ENCODE data around the gene ACVRL1. TPM values are rescaled to one million over a fixed set of nuclear protein-coding genes. Genes with fewer than 3 reads are reported as not detected.

The ACVRL1 gene
- total and polyA plus RNA-seq, 10 of the 15 experiments (the other 5 are each of a cell fraction or from before 2014, with no cell fraction given), result not detected

DNA sequence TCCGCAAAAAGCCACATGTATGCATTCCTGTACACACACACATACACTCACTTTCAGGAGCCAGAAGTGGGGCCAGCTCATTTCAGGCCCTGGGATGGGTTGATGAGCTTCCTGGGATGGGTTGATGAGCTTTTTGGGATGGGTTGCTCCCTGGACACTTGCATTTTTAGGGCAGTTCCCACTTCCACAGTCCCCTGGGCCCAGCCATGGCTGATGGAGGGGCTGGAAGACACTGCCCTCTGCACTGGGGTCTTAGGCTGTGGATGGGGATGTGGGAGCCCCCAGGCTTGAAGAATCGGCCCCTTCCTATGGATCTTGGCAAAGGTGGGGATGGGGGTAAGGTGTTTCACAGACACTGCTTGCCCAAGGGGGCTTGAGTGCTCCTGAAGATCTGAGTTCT, 12.7 kb downstream of the ACVRL1 start:
- in situ Hi-C loops (cut with MboI) (no loop called here), intact Hi-C loops (cut with micrococcal nuclease; ENCODE audit: unreplicated experiment) (no loop called here)
- Histone ChIP-seq H4K20me1 (ENCODE audit: control insufficient read depth, insufficient read depth) (no peaks in the 10 kb centered on the region), H3K4me2 (ENCODE audit: control insufficient read depth, insufficient read depth) (no peak overlapping the region), H3K4me3 (no peak overlapping the region), H3K4me1 (ENCODE audit: control insufficient read depth, insufficient read depth, low read length) (peaks cover 24% of the 10 kb centered on the region), H3K27ac (ENCODE audit: control insufficient read depth, insufficient read depth) (no peak overlapping the region), H3K79me2 (ENCODE audit: control insufficient read depth, insufficient read depth, low read length) (no peaks in the 10 kb centered on the region), H3K9me3 (replicated peaks; ENCODE audit: control insufficient read depth, insufficient read depth, low read length) (no peaks in the 10 kb centered on the region), H3K9ac (ENCODE audit: control insufficient read depth, insufficient read depth, low read length) (no peak overlapping the region), H3K27me3 (replicated peaks in 1 of 2; ENCODE audit: control insufficient read depth in 2 of 2, insufficient read depth in 2 of 2, low read length in 1 of 2) (no peaks in the 10 kb centered on the region), H3K36me3 (ENCODE audit: control insufficient read depth in 2 of 2, insufficient read depth in 2 of 2, low read length in 1 of 2) (no peaks in the 10 kb centered on the region), H2AFZ (ENCODE audit: control insufficient read depth, low read depth, low read length) (no peak overlapping the region)
- BruUV-seq (replicated peaks), result no TSS peak
- WGBS (ENCODE audit: insufficient coverage, insufficient replicate concordance, low lambda C conversion rate, missing lambda C conversion rate), result 48% methylated on average over 2 of the region's 2 CpGs
- DNase-seq (ENCODE audit: low read depth, low spot score) (no peak), ATAC-seq (no peak), FAIRE-seq (no peak)
- ChIA-PET RAD21 (ENCODE audit: unreplicated experiment) (no interaction called here), SMC1A (ENCODE audit: uncharacterized antibody, unreplicated experiment) (no interaction called here), POLR2A (interaction anchor here (0.6 kb wide), 1 partner anchor 62 kb away, joined by 5 read pairs; no protein-coding TSS in a partner anchor), CTCF (no interaction called here)
- TF ChIP-seq ZNF274 (IDR thresholded peaks at IDR 0.05; ENCODE audit: insufficient read depth, insufficient read length) (no peak), SP1 (IDR thresholded peaks at IDR 0.05; ENCODE audit: low read depth, low read length) (no peak), IRF3 (IDR thresholded peaks at IDR 0.05) (no peak), SMAD5 (IDR thresholded peaks at IDR 0.05; ENCODE audit: low read depth) (no peak), ZNF384 (IDR thresholded peaks at IDR 0.05; ENCODE audit: borderline replicate concordance, low read depth, low read length) (no peak), MYB (IDR thresholded peaks at IDR 0.05; ENCODE audit: borderline replicate concordance, low read depth, low read length) (no peak), CBFB (IDR thresholded peaks at IDR 0.05; ENCODE audit: low read depth) (no peak), ZNF592 (IDR thresholded peaks at IDR 0.05) (no peak), TARDBP (IDR thresholded peaks at IDR 0.05; ENCODE audit: borderline replicate concordance) (no peak), CREM (IDR thresholded peaks at IDR 0.05; ENCODE audit: low read depth) (no peak), KAT2A (conservative IDR thresholded peaks at IDR 0.05; ENCODE audit: control insufficient read depth, low read depth, low read length) (no peak), NR2C1 (IDR thresholded peaks at IDR 0.05) (no peak), ZZZ3 (IDR thresholded peaks at IDR 0.05; ENCODE audit: control insufficient read depth, insufficient read length, low read depth) (no peak), NR2C2 (IDR thresholded peaks at IDR 0.05; ENCODE audit: borderline replicate concordance, control insufficient read depth, insufficient read length, low read depth) (no peak), HDGF (IDR thresholded peaks at IDR 0.05) (no peak)
- TF ChIP-seq, protein P1, sequence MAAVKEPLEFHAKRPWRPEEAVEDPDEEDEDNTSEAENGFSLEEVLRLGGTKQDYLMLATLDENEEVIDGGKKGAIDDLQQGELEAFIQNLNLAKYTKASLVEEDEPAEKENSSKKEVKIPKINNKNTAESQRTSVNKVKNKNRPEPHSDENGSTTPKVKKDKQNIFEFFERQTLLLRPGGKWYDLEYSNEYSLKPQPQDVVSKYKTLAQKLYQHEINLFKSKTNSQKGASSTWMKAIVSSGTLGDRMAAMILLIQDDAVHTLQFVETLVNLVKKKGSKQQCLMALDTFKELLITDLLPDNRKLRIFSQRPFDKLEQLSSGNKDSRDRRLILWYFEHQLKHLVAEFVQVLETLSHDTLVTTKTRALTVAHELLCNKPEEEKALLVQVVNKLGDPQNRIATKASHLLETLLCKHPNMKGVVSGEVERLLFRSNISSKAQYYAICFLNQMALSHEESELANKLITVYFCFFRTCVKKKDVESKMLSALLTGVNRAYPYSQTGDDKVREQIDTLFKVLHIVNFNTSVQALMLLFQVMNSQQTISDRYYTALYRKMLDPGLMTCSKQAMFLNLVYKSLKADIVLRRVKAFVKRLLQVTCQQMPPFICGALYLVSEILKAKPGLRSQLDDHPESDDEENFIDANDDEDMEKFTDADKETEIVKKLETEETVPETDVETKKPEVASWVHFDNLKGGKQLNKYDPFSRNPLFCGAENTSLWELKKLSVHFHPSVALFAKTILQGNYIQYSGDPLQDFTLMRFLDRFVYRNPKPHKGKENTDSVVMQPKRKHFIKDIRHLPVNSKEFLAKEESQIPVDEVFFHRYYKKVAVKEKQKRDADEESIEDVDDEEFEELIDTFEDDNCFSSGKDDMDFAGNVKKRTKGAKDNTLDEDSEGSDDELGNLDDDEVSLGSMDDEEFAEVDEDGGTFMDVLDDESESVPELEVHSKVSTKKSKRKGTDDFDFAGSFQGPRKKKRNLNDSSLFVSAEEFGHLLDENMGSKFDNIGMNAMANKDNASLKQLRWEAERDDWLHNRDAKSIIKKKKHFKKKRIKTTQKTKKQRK (IDR thresholded peaks at IDR 0.05; ENCODE audit: low read depth, low read length), result no peak
- TF ChIP-seq, protein P2, sequence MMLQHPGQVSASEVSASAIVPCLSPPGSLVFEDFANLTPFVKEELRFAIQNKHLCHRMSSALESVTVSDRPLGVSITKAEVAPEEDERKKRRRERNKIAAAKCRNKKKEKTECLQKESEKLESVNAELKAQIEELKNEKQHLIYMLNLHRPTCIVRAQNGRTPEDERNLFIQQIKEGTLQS (IDR thresholded peaks at IDR 0.05; ENCODE audit: borderline replicate concordance, extremely low read depth, low read depth, low read length), result no peak

All from GM12878 (cell line).